Esophagus squamous epithelium (tissue), 5 donors: ENCODE results near the gene GIMAP7. TPM values are rescaled to one million over a fixed set of nuclear protein-coding genes. Genes with fewer than 3 reads are reported as not detected.

Experiments
- DNase-seq: peaks from one replicate; lab custom pipeline; 2025; lab: John Stamatoyannopoulos, UW
- H3K27ac ChIP-seq, 4 donors: fragments of 200-600 bp; sonication (generic); one replicate each; pipeline ENCODE4 v1.5.1; 2016 to 2019; ENCODE audit warnings: mild to moderate bottlenecking in 1 of 4
- H3K27me3 ChIP-seq, 4 donors: fragments of 200-600 bp; sonication (generic); 1 replicate in 3 of 4; 2 replicates in 1 of 4; pipeline versions ENCODE4 v1.5.1 to v1.6.0; 2017 to 2021; ENCODE audit warnings: antibody characterized with exemption in 1 of 4
- H3K36me3 ChIP-seq, 3 donors: fragments of 200-600 bp; sonication (generic); one replicate each; pipeline ENCODE4 v1.5.1; 2016 to 2019
- H3K4me1 ChIP-seq, 3 donors: fragments of 200-600 bp; sonication (generic); one replicate each; pipeline ENCODE4 v1.5.1; 2017 to 2019
- H3K4me3 ChIP-seq, 4 donors: fragments of 200-600 bp; sonication (generic); 1 replicate in 3 of 4; 2 replicates in 1 of 4; pipeline ENCODE4 v1.5.1; 2016 to 2019; ENCODE audit warnings: mild to moderate bottlenecking in 2 of 4, moderate library complexity in 1 of 4
- H3K9me3 ChIP-seq, 3 donors: fragments of 200-600 bp; sonication (generic); one replicate each; pipeline ENCODE4 v1.5.1; 2016 to 2019
- CTCF ChIP-seq, 6 experiments: fragments of 450-650 bp in 4 of 6; fragments of 200-600 bp in 2 of 6; sonication (generic) in 2 of 6; IDR thresholded peaks; one replicate each; pipeline ENCODE4 v1.5.1; 2016 to 2019; ENCODE audit warnings: antibody characterized with exemption in 6 of 6, mild to moderate bottlenecking in 4 of 6, moderate library complexity in 4 of 6
- POLR2A ChIP-seq, 4 donors: fragments of 450-650 bp; IDR thresholded peaks; one replicate each; pipeline ENCODE4 v1.6.1; 2017; ENCODE audit warnings: antibody characterized with exemption in 4 of 4, mild to moderate bottlenecking in 4 of 4, moderate library complexity in 3 of 4
- WGBS, 2 donors: methylation state at CpG; one replicate each; pipeline ENCODE4 v1.1.5; 2018; 5-methylcytosine and 5-hydroxymethylcytosine counted together
- intact Hi-C: fragments of 100-400 bp; cut with DNase I; formaldehyde crosslinking; loops from one replicate; pipeline ENCODE4 v1.15.0; 2022
- total RNA-seq, 4 donors: library from RNA; depleted of rRNA; stranded (reverse); fragments of >200 nt; gene quantifications; one replicate each; pipeline ENCODE4 v1.1.0, GENCODE V29; 2016
- donor health status: DM: yes; HTN: yes; CAD: no.

Gene GIMAP7
- total RNA-seq, 4 donors from 2014 or later, result 0.64 to 18.1 (median 3.3) TPM

- no peak for DNase-seq
- Histone ChIP-seq H3K9me3 (peaks cover 0 to 8% (median 0%) of the 10 kb centered on the region in 3 donors), H3K36me3 (no peaks in the 10 kb centered on the region), H3K27ac (no peak overlapping the region), H3K27me3 (no peaks in the 10 kb centered on the region), H3K4me1 (no peaks in the 10 kb centered on the region), H3K4me3 (no peak overlapping the region)
- TF ChIP-seq POLR2A (IDR thresholded peaks at IDR 0.05) (no peak), CTCF (IDR thresholded peaks at IDR 0.05) (no peak)
- WGBS, 2 donors, result 50 to 67% methylated on average over 1 to 2 of the region's 2 CpGs
- intact Hi-C loops, result no loop called here
These were observed 9.3 kb downstream of the GIMAP7 start for GRCh38 chr7:150524018-150524417.

- H3K4me3 ChIP-seq, result no peak overlapping the region
- no peaks in the 10 kb centered on the region for H3K36me3 ChIP-seq
- H3K9me3 ChIP-seq, result peaks cover 0 to 22% (median 0%) of the 10 kb centered on the region in 3 donors
- WGBS, 2 donors, result 71 to 78% methylated on average over 1 of the region's 1 CpG
- TF ChIP-seq CTCF (IDR thresholded peaks at IDR 0.05), result no peak
- TF ChIP-seq POLR2A (IDR thresholded peaks at IDR 0.05), result no peak
- no peak for DNase-seq
- intact Hi-C loops, result no loop called here
- H3K4me1 ChIP-seq, result no peaks in the 10 kb centered on the region
- H3K27me3 ChIP-seq, result no peaks in the 10 kb centered on the region
- no peak overlapping the region for H3K27ac ChIP-seq
These were observed 17.0 kb downstream of the GIMAP7 start for GRCh38 chr7:150531704-150532103.

- DNase-seq, result no peak
- no peaks in the 10 kb centered on the region for H3K36me3 ChIP-seq
- H3K9me3 ChIP-seq, result peaks cover 0 to 41% (median 15%) of the 10 kb centered on the region in 3 donors
- no peak overlapping the region for H3K27ac ChIP-seq
- intact Hi-C loops, result no loop called here
- H3K4me1 ChIP-seq, result no peaks in the 10 kb centered on the region
- H3K4me3 ChIP-seq, result no peak overlapping the region
- H3K27me3 ChIP-seq, result no peaks in the 10 kb centered on the region
- TF ChIP-seq POLR2A (IDR thresholded peaks at IDR 0.05) (no peak), CTCF (IDR thresholded peaks at IDR 0.05) (no peak)
- 95 to 100% methylated on average over 2 of the region's 2 CpGs for WGBS, 2 donors
These were observed 23.6 kb downstream of the GIMAP7 start for GRCh38 chr7:150538259-150538658.

GRCh38 chr7:150553163-150553562 is 38.5 kb downstream of the GIMAP7 start:
- Histone ChIP-seq H3K27ac (no peak overlapping the region), H3K4me1 (no peaks in the 10 kb centered on the region), H3K27me3 (no peaks in the 10 kb centered on the region), H3K4me3 (no peak overlapping the region), H3K36me3 (no peaks in the 10 kb centered on the region), H3K9me3 (peaks cover 0 to 12% (median 0%) of the 10 kb centered on the region in 3 donors)
- intact Hi-C loops, result no loop called here
- no peak for DNase-seq
- TF ChIP-seq CTCF (IDR thresholded peaks at IDR 0.05) (no peak), POLR2A (IDR thresholded peaks at IDR 0.05) (no peak)

- intact Hi-C loops, result no loop called here
- TF ChIP-seq POLR2A (IDR thresholded peaks at IDR 0.05) (no peak), CTCF (IDR thresholded peaks at IDR 0.05) (no peak)
- Histone ChIP-seq H3K27me3 (no peaks in the 10 kb centered on the region), H3K9me3 (peaks cover 0 to 19% (median 0%) of the 10 kb centered on the region in 3 donors), H3K27ac (peak overlapping the region in 2 of 4 donors; percentile 10 to 36), H3K36me3 (no peaks in the 10 kb centered on the region), H3K4me1 (no peaks in the 10 kb centered on the region), H3K4me3 (no peak overlapping the region)
- no peak for DNase-seq
- 16 to 23% methylated on average over 4 of the region's 4 CpGs for WGBS, 2 donors
These were observed 42.0 kb downstream of the GIMAP7 start for GRCh38 chr7:150556521-150557138.
